ENCODE measurements around the gene CTU2. TPM values are rescaled to one million over a fixed set of nuclear protein-coding genes. Genes with fewer than 3 reads are reported as not detected.

Gene CTU2
- total RNA-seq, 1 experiment from 2014 or later: 39.4 TPM

GRCh38 chr16:88691129-88691813, 15.0 kb upstream of the CTU2 start:
- no peaks in the 10 kb centered on the region for H3F3A ChIP-seq (ENCODE audit: low read length, unreplicated experiment)
- intact Hi-C loops (cut with micrococcal nuclease): no loop called here
- ATAC-seq (no peak), DNase-seq (no peak)
- H3K9me3 ChIP-seq (ENCODE audit: low read length): no peaks in the 10 kb centered on the region
- no peak overlapping the region for H2AFZ ChIP-seq (ENCODE audit: low read length)
- TF ChIP-seq CTCF (conservative IDR thresholded peaks at IDR 0.05; ENCODE audit: low read depth, low read length) (no peak), EZH2phosphoT487 (IDR thresholded peaks at IDR 0.05; ENCODE audit: borderline replicate concordance, low read length) (no peak), EZH2 (IDR thresholded peaks at IDR 0.05; ENCODE audit: low read length, unreplicated experiment) (no peak)
- no peaks in the 10 kb centered on the region for H3K27me3 ChIP-seq (ENCODE audit: low read length)
- ChIA-PET CTCF (no interaction called here), POLR2A (ENCODE audit: unreplicated experiment) (no interaction called here)
- H3K4me2 ChIP-seq (ENCODE audit: low read length): no peak overlapping the region
- no peak overlapping the region for H3K9ac ChIP-seq (ENCODE audit: low read length)
- no peaks in the 10 kb centered on the region for H3K9me2 ChIP-seq (replicated peaks; ENCODE audit: low read length)
- BruUV-seq (replicated peaks): no TSS peak
- no peak overlapping the region for H3K27ac ChIP-seq (ENCODE audit: low read length)
- H3K4me3 ChIP-seq (ENCODE audit: low read length): no peak overlapping the region
- 0 out of 2 replicates have a peak, but pooled peaks cover 3% of the 10 kb centered on the region for H3K4me1 ChIP-seq (ENCODE audit: insufficient read depth, low read length)
- H4K20me1 ChIP-seq (ENCODE audit: low read length): no peaks in the 10 kb centered on the region
- no peaks in the 10 kb centered on the region for H3K36me3 ChIP-seq (ENCODE audit: low read depth, low read length)
- no peaks in the 10 kb centered on the region for H3K79me2 ChIP-seq (ENCODE audit: low read length)

- no peaks in the 10 kb centered on the region for H3K27me3 ChIP-seq (ENCODE audit: low read length)
- CTCF ChIA-PET: no interaction called here
- ATAC-seq: no peak
- no peak overlapping the region for H2AFZ ChIP-seq (ENCODE audit: low read length)
- no peaks in the 10 kb centered on the region for H3F3A ChIP-seq (ENCODE audit: low read length, unreplicated experiment)
- H3K36me3 ChIP-seq (ENCODE audit: low read depth, low read length): no peaks in the 10 kb centered on the region
- no peaks in the 10 kb centered on the region for H3K79me2 ChIP-seq (ENCODE audit: low read length)
- H3K9me3 ChIP-seq (ENCODE audit: low read length): no peaks in the 10 kb centered on the region
- H3K4me2 ChIP-seq (ENCODE audit: low read length): no peak overlapping the region
- POLR2A ChIA-PET (ENCODE audit: unreplicated experiment): no interaction called here
- no peaks in the 10 kb centered on the region for H3K4me1 ChIP-seq (ENCODE audit: insufficient read depth, low read length)
- H3K9me2 ChIP-seq (replicated peaks; ENCODE audit: low read length): no peaks in the 10 kb centered on the region
- H3K27ac ChIP-seq (ENCODE audit: low read length): no peak overlapping the region
- H4K20me1 ChIP-seq (ENCODE audit: low read length): no peaks in the 10 kb centered on the region
- H3K9ac ChIP-seq (ENCODE audit: low read length): no peak overlapping the region
- intact Hi-C loops (cut with micrococcal nuclease): no loop called here
- BruUV-seq (replicated peaks): no TSS peak
- DNase-seq: no peak
- no peak for TF ChIP-seq EZH2phosphoT487 (IDR thresholded peaks at IDR 0.05; ENCODE audit: borderline replicate concordance, low read length)
- TF ChIP-seq CTCF (conservative IDR thresholded peaks at IDR 0.05; ENCODE audit: low read depth, low read length): no peak
- TF ChIP-seq EZH2 (IDR thresholded peaks at IDR 0.05; ENCODE audit: low read length, unreplicated experiment): no peak
- H3K4me3 ChIP-seq (ENCODE audit: low read length): no peak overlapping the region
Measured at GRCh38 chr16:88691924-88692560, 14.3 kb upstream of the CTU2 start.

GRCh38 chr16:88692861-88693260, 13.4 kb upstream of the CTU2 start:
- Histone ChIP-seq H3K9me2 (replicated peaks; ENCODE audit: low read length) (no peaks in the 10 kb centered on the region), H3K4me2 (ENCODE audit: low read length) (no peak overlapping the region), H3K36me3 (ENCODE audit: low read depth, low read length) (no peaks in the 10 kb centered on the region), H4K20me1 (ENCODE audit: low read length) (no peaks in the 10 kb centered on the region), H2AFZ (ENCODE audit: low read length) (no peak overlapping the region), H3K27me3 (ENCODE audit: low read length) (no peaks in the 10 kb centered on the region), H3K4me1 (ENCODE audit: insufficient read depth, low read length) (no peaks in the 10 kb centered on the region), H3K79me2 (ENCODE audit: low read length) (no peaks in the 10 kb centered on the region), H3K27ac (ENCODE audit: low read length) (no peak overlapping the region), H3K9me3 (ENCODE audit: low read length) (no peaks in the 10 kb centered on the region), H3F3A (ENCODE audit: low read length, unreplicated experiment) (no peaks in the 10 kb centered on the region), H3K4me3 (ENCODE audit: low read length) (no peak overlapping the region), H3K9ac (ENCODE audit: low read length) (no peak overlapping the region)
- CTCF ChIA-PET: no interaction called here
- intact Hi-C loops (cut with micrococcal nuclease): no loop called here
- DNase-seq (no peak), ATAC-seq (no peak)
- POLR2A ChIA-PET (ENCODE audit: unreplicated experiment): no interaction called here
- no TSS peak for BruUV-seq (replicated peaks)
- no peak for TF ChIP-seq EZH2phosphoT487 (IDR thresholded peaks at IDR 0.05; ENCODE audit: borderline replicate concordance, low read length)
- TF ChIP-seq CTCF (conservative IDR thresholded peaks at IDR 0.05; ENCODE audit: low read depth, low read length): no peak
- no peak for TF ChIP-seq EZH2 (IDR thresholded peaks at IDR 0.05; ENCODE audit: low read length, unreplicated experiment)
